NOMO-1 (cell line): ENCODE data around the gene ORAI1.

Source experiments
- DNase-seq, 2 experiments: peaks; one replicate each; lab custom pipeline; 2025; ENCODE audit not compliant: unreplicated experiment in 2 of 2; lab: John Stamatoyannopoulos, UW

ORAI1 gene

DNA sequence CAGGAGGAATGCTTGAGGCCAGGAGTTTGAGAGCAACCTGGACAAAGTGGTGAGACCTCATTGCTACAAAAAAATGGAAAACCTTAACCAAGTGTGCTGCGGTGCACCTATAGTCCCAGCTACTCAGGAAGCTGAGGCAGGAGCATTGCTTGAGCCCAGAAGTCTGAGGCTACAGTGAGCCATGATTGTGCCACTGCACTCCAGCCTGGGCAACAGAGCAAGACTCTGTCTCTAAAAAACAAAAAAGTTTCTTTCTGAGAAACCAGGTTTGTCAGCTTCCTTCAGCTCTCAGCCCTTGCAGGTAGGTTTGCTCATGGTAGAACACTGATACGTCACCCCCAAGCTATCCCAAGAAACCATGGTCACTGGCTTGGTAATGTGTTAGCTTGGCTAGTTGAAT lies 63.1 kb downstream of the ORAI1 start:
- no peak for DNase-seq
